Cardiac fibroblast (primary cell): ENCODE data around the gene TLR10.
A peak's percentile ranks its signal among the peaks of the same experiment; 100 is the strongest.

Experiments
- DNase-seq, 2 donors: peaks; one replicate each; pipeline versions ENCODE4 v3.0.0 to v3.0.0-alpha.2; 2010; ENCODE audit warnings: low read depth in 2 of 2
- H3K4me3 ChIP-seq, 2 donors: replicated peaks in 1 of 2; 1 replicate in 1 of 2; 2 replicates in 1 of 2; pipeline ENCODE4 v1.5.1; 2011; ENCODE audit warnings: low read depth in 2 of 2, low read length in 2 of 2, mild to moderate bottlenecking in 2 of 2, moderate library complexity in 1 of 2
- CTCF ChIP-seq: IDR thresholded peaks from one replicate; pipeline ENCODE4 v1.5.1; 2011; ENCODE audit warnings: low read depth, mild to moderate bottlenecking, low read length, inconsistent platforms

TLR10 gene

GRCh38 chr4:38800961-38801450, 18.2 kb upstream of the TLR10 start:
- TF ChIP-seq CTCF, result no peak
- no peak overlapping the region for H3K4me3 ChIP-seq
- DNase-seq, result peak in 1 of 2 donors; percentile 36

GRCh38 chr4:38800366-38800765, 17.6 kb upstream of the TLR10 start:
- DNase-seq, result no peak
- no peak overlapping the region for H3K4me3 ChIP-seq
- no peak for TF ChIP-seq CTCF

- no peak for TF ChIP-seq CTCF
- H3K4me3 ChIP-seq, result no peak overlapping the region
- no peak for DNase-seq
Measured at GRCh38 chr4:38795087-38795486, 12.3 kb upstream of the TLR10 start.

- TF ChIP-seq CTCF, result no peak
- no peak for DNase-seq
- H3K4me3 ChIP-seq, result no peak overlapping the region
Measured at GRCh38 chr4:38794051-38794450, 11.3 kb upstream of the TLR10 start.

- H3K4me3 ChIP-seq, result no peak overlapping the region
- DNase-seq, result no peak
- no peak for TF ChIP-seq CTCF
Measured at GRCh38 chr4:38791010-38791409, 8.2 kb upstream of the TLR10 start.

- peak; percentile 29 to 77 for DNase-seq
- TF ChIP-seq CTCF, result no peak
- H3K4me3 ChIP-seq, result no peak overlapping the region
Measured at GRCh38 chr4:38788317-38788716, 5.5 kb upstream of the TLR10 start.

- H3K4me3 ChIP-seq, result no peak overlapping the region
- no peak for TF ChIP-seq CTCF
- DNase-seq, result no peak
Measured at GRCh38 chr4:38787693-38788092, 4.9 kb upstream of the TLR10 start.
